Stimulated activated CD8-positive, alpha-beta memory T cell treated with anti-CD3 and anti-CD28 coated beads, Interleukin-15, amount 100 ng/mL, for 4 hours (primary cell): ENCODE results near the gene CLCA4.
"Not testable (repeated sequence)": the region's sequence is repeated elsewhere in the genome, so short reads cannot be mapped to it uniquely, and the experiment has no call there.

Experiments
- DNase-seq, 2 donors: peaks; one replicate each; pipeline ENCODE4 v3.0.0-alpha.2; 2020; ENCODE audit warnings: low read depth in 2 of 2

Gene CLCA4

DNA sequence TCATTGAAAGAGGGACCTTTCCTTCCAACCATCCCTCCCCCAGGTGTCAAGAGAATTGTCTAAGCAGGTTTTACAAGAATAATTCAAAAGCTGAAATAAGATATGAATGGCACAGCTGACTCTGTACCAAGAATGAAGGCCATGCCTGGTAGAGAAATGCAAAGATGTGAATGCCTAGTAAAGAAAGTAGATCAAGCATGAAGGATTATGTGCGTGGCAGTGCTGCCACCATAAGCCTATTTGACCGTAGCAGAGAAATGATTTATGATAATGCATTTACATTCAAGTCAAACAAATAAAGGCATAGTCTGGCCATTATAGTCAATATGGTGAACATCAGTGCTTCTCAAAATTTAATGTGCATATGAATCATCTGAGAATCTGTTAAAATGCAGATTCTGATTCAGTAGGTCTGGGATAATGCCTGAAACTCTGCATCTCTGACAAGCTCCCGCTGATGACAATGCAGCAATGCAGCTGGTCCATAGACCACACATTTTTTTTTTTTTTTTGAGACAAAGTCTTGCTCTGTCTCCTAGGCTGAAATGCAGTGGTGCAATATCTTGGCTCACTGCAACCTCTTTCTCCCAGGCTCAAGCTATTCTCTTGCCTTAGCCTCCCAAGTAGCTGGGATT is 16.6 kb upstream of the CLCA4 start:
- no peak for DNase-seq

DNA sequence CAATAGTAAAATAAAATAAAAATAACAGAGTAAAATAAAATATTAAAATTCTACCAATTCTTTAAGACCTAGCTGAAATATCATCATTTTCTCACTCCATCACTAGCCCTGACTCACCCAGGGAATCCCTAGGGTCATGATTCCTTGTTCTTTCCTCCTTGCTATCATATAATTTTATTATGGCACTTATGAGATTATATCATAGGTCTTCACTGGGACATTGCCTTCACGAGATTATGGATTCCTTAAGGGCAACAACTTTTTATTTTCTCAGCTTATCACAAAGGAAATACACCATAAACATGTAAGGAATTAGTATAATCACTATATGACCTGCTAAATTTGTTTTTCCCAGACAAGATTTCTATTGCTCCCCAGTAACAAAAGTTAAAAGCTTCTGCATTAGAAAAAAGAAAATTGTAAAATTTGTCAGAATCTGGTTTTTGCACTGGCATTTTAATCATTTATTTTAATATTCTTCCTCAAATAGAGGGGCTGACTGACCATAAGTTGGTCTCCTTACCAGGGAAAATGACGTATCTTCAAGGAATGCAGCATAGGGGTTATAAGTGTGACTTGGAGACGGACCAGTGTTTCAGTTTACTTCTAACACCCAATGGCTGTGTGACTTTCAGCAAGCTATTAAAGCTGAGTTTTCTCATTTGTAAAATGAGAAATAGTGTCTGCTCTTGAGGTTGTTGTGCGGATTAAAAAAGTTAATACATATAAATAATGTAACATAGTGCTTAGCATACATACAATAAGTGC is 8.8 kb upstream of the CLCA4 start:
- no peak for DNase-seq

DNA sequence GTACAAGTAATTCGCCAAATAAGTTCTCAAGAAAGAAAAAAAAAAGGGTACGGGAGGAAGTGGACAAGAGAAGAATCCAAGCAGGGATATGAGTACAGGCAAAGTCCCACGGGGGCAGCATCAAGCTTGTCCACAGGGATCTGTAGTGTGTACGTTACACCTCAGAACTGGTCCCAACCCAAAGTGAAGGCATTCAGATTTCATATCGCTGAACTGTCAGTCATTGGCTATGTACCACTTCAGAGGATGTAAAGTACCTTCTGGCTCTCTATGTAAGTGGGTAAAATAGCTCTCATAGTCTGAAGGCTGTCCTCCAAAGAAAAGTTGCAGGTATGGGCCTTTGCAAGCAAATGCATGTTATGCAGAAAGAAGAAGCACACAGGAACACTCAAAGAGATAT is 8.1 kb upstream of the CLCA4 start:
- no peak for DNase-seq

DNA sequence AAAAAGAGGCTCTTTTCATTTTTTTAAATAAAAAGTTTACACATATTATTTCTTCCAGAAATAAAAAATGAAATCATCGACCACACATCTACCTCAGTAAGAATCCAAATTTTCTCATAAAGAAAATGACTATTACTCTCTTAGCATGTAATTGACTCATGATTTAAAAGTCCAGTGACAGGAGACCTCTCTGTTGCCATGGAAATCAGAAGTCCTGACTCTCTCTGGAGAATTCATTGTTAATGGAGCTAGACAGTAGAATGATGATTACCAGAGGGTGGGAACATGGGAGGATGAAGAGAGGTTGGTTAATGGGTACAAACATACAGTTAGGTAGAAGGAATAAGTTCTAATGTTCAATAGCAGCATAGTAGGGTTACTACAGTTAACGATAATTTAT is 5.0 kb upstream of the CLCA4 start:
- no peak for DNase-seq

DNA sequence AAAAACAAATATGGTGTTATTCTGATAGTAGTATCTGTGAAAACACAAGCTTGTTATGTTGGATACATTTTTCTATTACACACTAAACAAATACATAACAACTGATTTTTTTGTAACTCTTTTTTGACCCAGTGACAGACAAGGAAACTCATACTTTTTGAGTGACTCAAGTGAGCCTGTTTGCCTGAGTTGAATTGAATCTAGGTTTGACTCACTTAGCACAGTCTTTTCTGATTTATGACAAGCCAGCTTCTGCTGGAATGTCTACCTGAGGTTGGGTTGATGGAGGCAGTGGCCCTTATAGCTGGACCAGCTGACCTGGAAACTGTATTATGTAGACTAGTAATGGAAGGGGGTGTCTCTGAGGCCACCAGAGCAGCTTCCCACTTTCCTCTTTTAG is 4.2 kb upstream of the CLCA4 start:
- no peak for DNase-seq

DNA sequence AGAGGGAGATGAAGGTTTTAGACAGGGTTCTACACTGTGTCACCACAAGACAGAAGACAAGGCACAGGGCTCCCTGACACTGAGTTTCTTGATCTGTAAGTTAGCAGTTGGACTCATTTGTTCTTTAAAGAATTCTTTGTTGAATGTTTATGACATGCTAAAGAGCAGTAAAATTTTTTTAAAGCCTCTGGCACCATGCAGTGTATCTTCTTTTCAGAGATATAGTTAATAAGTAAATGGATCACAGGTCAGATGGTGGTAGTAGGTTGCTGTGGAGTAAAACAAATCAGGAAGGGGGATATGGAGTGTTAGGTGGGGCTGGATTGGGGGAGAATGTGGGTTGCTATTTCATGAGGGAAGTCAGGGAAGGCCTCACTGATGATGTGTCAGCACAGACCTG is 2.0 kb downstream of the CLCA4 start:
- DNase-seq: no peak

DNA sequence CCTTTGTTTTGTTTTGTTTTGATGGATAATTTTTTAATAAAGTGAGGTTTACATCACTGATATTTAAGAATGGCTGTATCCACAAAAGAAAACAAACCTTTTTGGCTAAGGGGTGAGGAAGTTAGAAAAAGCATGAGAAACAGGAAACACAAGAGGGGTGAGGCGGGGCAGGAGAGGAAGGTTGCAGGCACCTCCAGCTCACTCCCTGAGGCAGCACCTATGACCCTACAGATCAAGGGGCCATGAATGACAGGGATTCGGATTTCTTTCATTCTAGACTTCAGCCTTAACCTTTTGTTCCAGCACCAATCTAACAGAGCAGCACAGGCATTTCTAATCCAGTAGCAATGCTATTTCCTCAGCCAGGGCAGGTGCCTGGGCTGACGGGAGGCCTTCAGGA is 4.4 kb downstream of the CLCA4 start:
- no peak for DNase-seq

DNA sequence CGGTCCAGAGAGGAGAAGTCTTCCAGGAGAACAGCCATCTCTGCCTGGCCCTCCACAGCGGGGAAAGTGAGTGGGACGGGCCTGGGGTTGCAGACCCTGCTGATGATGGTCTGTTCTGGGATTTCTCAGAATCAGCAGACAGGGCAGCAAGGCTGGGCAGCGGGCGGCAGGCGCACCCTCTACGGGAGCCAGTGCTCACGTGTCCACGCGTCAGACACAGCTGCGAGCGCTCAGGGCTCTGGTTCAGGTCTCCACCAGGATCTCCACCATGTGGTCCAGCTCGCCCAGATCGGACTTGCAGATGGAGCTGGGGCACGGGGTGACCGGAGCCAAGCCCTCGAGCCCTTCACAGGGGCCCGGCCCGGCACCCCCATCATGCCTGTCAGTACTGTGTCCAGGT is 5.5 kb downstream of the CLCA4 start:
- no peak for DNase-seq

DNA sequence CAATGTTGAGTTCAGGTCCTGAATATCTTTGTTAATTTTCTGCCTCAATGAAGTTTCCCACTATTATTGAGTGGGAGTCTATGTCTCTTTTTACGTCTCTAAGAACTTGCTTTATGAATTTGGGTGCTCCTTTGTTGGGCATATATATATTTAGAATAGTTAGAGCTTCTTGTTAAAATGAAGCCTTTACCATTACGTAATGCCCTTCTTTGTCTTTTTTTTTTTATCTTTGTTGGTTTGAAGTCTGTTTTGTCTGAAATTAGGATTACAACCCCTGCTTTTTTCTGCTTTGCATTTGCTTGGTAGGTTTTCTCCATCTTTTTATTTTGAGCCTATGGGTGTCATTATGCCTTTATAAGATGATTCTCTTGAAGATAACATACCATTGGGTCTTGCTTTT is 10.9 kb downstream of the CLCA4 start:
- DNase-seq: no peak

DNA sequence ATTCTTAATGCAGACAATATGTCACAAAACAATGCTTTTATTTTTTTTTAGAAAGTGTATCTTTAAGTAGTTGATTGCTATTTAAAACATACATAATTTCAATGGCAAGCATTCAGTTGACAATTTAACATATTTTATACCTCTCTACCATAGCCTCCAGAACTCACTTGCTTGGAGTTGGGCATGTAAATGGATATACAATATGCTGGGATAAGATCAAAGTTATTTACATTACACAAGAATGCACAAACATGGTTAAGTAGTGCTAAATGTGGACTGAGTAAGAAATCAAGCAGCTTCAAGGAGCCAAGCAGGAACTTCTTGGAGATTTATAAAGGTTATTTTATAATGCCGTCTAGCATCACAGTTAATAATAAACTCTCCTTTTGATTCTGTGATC is 17.0 kb downstream of the CLCA4 start:
- DNase-seq: no peak

DNA sequence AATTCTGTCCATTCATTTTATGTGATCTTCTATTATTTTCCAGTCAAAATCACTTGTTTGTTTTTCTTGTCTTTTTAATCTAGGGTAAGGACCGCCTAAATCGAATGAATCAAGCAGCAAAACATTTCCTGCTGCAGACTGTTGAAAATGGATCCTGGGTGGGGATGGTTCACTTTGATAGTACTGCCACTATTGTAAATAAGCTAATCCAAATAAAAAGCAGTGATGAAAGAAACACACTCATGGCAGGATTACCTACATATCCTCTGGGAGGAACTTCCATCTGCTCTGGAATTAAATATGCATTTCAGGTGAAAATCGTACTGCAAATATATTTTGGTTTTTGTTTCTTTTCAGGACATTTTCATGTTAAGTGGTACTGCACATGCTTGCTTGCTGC is 20.5 kb downstream of the CLCA4 start:
- DNase-seq: no peak

DNA sequence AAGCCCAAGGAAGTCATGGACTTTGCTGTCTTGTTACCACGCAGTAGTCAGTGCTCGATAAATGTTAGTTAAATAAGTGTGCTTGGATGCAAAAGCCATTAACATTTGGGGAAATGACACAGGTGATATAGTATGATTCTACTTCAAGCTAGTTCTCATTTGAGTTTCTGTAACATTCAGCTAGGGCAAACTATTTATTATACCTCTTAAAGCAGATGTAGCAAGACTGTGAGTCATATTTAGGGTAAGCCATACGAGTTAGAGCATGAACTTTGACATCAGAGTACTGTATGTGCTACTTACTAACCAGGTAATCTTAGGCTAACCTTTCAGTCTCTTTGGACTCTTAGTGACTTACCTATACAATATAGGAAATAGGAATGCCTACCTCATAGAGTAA is 21.0 kb downstream of the CLCA4 start:
- no peak for DNase-seq

DNA sequence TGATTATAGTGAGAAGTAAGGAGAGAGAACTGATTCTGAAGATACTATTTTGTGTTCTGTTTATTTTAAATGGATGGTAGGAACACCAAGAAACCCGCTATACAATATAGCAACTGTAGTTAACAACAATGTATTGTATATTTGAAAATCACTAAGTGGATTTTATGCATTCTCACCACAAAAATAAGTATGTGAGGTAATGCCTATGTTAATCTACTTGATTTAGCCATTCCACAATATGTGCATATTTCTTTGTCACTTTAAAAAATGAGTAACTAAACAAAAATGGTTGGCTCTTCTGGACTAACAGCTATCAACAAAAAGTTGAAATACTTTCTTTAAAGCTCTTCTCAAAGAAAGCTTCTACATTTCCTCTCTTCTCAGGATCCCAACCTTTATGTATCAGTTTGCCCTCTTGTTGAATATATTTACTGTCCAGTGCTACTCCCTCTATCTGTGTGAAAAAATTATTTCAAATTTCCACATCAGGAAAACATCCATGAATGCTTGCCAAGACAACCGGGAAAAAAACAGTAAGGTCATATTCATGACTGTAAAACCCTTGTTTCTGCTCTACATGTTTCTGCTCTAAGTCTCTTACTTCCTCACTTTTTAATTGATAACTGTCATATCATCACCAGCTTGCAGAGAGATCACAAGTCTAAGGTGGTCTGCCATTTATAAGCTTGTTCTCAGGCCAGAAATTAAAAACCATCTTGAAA is 27.0 kb downstream of the CLCA4 start:
- DNase-seq: no peak

DNA sequence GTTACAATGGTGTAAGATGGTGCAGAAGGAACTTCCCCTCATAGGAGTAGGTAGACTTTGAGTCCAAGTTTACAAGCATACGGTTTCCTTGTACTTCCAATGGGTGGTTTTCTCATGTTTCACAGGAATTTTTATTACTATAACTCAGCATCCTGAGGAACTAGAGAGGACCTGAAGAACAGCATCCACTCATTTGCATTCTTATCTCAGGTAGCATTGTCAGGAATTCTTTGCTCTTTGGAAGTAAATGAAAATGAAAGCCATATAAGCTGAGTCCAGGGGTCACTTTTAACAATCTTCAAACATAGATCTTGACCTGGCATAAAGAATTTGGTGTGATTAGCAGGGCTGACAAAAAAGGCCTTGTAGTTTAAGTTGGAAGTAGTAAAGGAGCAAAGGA is 34.4 kb downstream of the CLCA4 start:
- DNase-seq: no peak

DNA sequence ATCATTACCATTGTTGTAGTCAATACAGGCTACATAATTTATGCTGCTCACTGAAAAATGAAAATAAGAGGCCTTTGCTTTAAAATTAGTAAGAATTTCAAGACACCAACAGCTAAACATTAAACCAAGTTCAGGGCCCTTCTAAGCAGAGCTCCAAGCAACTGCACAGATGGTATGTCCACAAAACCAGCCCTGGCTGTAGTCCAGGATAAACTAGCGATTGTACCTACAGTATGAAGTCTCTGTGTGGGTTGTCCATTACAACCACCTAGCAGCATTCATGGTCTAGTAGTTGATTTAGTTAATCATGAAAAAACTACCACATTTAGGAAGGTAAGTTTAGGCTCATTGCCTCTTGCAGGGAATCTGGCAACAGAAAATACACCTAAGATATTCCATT is 35.3 kb downstream of the CLCA4 start:
- no peak for DNase-seq

DNA sequence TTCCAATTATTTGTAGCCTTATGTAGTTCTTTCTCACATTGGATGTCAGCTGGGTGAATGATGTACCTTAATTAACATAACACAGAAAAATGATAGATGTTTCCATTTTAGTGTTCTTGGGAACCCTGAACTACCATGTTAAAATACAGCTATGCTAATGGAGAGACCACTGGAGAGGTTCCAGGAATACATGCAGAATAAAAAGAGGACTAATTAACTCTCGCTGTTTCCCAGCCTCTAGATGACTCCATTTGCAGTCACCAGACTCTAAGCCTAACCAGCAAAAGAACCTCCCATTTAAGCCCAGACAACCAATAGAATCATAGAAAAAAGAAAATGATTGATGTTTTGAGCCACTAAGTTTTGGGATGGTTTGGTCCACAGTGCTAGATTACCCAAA is 36.2 kb downstream of the CLCA4 start:
- no peak for DNase-seq

DNA sequence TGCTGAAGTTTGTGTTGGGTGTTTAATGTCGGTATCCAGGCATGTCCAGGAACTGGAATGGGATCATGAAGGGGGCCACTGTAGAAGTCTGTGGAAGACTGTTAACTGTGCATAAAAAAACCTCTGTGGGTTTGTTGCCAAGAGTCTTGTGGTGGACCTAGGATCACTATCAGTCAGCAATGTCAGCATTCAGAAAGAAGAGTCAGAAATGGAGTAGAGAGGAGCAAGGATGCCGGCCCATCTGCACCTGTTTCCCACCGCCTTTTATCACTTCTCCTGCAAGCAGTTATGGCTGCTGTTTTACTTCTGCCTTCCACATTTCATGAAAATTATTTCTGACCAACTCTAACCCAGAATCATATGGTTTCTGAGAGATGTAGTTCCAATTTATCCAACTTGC is 36.7 kb downstream of the CLCA4 start:
- DNase-seq: no peak

DNA sequence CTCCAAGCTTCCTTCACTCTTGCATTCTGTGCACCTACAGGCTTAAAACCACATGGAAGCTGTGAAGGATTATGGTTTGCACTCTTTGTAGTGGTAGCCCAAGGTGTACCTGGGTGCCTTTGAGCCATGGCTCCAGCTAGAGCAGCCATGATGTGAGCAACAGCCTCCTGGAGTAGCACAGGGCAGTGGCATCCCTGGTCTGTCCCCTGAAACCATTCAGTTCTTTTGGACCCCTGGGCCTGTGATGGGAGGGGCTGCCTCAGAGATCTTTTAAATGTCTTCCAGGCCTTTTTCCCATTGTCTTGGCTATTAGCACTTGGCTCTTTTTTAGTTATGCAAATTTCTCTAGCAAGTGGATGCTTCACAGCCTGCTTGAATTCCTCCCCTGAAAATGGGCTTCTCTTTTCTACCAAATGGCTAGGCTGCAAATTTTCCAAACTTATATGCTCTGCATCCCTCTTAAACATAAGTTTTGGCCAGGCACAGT is 47.4 kb downstream of the CLCA4 start:
- DNase-seq: no peak

DNA sequence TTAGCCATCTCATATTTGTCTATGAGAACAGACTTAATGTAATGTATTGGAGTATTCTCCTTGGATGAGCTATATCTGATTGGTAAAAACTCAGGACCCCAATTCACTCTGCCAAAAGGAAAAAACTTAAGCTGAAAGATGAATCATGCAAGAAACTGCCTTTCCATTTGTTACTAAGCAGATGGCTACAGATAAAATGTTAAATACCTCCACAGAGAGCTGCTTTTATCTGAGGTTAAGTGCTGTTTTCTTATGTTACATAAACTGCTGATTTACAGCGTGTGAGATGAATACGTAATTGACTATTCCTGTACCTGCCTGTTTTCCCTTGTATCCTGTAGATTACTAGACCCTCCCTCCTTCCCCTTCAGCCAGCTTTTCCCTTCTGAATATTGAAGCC is 49.3 kb downstream of the CLCA4 start:
- no peak for DNase-seq

DNA sequence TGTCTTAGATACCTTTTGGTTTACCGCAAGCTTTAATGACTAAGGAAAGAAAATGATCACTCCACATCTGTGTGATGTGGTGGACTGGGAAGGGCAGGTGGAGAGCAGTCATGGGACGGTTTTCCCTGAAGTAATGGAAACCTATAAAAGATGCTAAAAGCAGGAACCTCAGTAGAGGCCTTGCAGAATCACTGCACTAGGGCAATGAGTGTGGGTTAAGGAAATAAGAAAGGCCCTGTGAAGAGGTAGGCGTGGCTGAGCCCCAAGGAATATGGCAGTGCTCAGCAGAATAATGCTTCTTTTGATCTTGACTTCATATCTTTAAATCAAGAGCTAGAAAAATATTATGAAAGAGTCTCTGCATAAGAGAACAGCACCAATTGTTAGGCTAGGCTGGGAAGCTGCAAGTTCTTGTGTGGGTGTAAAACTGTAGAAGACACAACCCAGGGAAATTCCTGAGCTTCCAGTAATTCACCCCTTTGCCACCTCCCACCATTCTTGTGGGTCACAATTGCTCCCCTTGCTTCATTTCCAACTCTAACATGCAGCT is 49.9 kb downstream of the CLCA4 start:
- no peak for DNase-seq

DNA sequence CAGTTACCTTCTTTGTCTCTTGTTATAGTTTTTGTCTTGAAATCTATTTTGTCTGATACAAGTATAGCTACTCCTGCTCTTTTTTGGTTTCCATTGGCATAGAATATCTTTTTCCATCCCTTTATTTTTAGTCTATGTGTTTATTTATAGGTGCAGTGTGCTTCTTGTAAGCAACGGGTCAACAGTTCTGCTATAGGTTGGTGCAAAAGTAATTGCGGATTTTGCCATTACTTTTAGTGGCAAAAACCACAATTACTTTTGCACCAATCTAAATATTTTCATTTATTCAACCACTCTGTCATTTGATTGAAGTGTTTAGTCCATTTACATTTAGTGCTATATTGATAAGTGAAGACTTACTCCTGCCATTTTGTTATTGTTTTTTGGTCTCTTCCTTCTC is 59.2 kb downstream of the CLCA4 start:
- not testable (repeated sequence) for DNase-seq

DNA sequence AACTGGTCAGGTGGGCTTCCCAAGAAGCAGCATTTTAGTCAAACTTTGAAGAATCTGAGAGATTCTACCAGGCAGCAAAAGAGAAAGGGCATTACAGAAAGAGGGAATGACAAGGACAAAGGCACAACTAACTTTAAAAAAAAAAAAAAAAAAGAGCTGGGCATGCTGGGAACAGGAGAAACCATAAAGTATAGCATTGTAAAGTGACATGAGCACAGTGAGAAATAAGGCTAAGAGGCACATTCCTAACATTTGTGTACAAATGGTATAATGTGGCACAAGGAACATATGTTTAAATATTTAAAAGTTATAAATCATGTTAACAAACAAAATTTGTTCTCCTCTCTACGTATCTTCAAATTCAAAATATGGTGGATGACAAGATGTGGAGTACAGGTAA is 69.6 kb downstream of the CLCA4 start:
- DNase-seq: no peak

DNA sequence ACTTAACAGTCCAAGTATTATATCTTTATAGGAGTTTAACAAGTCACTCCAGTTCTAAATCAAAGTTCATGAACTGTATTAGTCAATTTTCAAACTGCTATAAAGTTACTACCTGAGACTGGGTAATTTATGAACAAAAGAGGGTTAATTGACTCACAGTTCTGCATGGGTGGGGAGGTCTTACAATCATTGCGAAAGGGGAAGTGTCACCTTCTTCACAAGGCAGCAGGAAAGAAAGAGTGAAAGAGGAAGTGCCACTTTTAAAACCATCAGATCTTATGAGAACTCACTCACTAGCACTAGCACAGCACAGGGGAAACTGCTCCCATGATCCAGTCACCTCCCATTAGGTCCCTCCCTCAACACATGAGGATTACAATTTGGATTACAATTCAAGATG is 70.0 kb downstream of the CLCA4 start:
- DNase-seq: no peak
